ENCODE data around the gene OMP.

The OMP gene

DNA sequence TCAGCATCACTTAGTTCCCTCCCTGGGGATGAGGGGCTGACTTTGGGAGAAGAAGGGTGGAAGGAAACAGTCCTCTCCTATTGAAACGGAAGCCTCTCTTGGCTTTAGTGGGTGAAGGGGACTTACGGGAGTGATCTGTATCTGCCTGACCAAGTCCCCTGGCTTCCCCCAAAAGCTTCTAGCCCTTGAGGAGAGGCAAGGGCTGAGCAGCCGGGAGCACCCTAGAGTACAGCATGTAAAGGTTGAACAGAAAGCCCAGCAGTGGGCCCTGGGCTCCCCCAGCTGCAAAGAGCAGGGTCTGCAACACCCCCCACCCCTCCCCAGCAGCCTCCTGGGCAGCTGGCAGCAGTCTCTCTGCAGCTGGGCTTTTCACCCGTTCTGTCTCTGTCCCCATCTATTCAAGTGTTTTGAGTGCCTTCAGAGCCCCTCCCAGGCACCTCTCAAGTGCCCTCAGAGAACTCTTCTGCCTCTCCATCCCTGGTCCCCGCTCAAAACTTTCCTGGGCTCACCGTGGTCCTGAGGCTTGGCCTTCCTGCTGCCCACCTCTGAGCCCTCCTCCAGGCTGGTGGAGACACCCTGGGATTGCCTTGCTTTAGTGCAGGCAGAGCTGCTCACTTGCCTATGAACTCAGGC, 33.2 kb upstream of the OMP start:
- in situ Hi-C loops (cut with HindIII; ENCODE audit: low sequenced_read_pairs) = no loop called here
- no peak for DNase-seq (ENCODE audit: low read depth, low spot score)
- H3K4me3 ChIP-seq (ENCODE audit: low read depth, low read length) = no peak overlapping the region
- TF ChIP-seq, protein P1, sequence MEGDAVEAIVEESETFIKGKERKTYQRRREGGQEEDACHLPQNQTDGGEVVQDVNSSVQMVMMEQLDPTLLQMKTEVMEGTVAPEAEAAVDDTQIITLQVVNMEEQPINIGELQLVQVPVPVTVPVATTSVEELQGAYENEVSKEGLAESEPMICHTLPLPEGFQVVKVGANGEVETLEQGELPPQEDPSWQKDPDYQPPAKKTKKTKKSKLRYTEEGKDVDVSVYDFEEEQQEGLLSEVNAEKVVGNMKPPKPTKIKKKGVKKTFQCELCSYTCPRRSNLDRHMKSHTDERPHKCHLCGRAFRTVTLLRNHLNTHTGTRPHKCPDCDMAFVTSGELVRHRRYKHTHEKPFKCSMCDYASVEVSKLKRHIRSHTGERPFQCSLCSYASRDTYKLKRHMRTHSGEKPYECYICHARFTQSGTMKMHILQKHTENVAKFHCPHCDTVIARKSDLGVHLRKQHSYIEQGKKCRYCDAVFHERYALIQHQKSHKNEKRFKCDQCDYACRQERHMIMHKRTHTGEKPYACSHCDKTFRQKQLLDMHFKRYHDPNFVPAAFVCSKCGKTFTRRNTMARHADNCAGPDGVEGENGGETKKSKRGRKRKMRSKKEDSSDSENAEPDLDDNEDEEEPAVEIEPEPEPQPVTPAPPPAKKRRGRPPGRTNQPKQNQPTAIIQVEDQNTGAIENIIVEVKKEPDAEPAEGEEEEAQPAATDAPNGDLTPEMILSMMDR (IDR thresholded peaks at IDR 0.05; ENCODE audit: low read depth, low read length) = no peak

GRCh38 chr11:77069969-77070582, 32.6 kb upstream of the OMP start:
- H3K4me3 ChIP-seq (ENCODE audit: low read depth, low read length) = no peak overlapping the region
- in situ Hi-C loops (cut with HindIII; ENCODE audit: low sequenced_read_pairs) = no loop called here
- TF ChIP-seq, protein P1 (IDR thresholded peaks at IDR 0.05; ENCODE audit: low read depth, low read length) = no peak
- DNase-seq (ENCODE audit: low read depth, low spot score) = no peak

DNA sequence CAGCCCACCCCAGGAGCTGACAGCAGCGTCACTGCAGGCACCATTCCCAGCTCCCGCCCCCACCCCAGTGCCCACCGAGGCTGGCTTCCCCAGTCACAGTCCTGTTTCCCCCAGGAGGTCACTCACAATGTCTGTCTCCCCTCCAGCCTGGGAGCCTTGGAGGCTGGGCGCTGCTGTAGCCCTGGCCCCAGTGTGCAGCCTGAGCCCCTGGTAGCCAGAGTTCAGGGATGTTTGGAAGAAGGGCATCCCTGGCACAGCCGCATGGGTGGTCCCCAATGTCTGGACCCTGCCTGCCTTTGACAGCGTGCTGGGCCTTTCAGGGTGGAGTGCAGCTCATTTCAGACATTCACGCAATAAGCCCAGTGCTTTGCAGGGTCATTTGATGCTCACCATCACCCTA, 31.6 kb upstream of the OMP start:
- TF ChIP-seq, protein P1 (IDR thresholded peaks at IDR 0.05; ENCODE audit: low read depth, low read length) = no peak
- in situ Hi-C loops (cut with HindIII; ENCODE audit: low sequenced_read_pairs) = no loop called here
- DNase-seq (ENCODE audit: low read depth, low spot score) = no peak
- H3K4me3 ChIP-seq (ENCODE audit: low read depth, low read length) = no peak overlapping the region

DNA sequence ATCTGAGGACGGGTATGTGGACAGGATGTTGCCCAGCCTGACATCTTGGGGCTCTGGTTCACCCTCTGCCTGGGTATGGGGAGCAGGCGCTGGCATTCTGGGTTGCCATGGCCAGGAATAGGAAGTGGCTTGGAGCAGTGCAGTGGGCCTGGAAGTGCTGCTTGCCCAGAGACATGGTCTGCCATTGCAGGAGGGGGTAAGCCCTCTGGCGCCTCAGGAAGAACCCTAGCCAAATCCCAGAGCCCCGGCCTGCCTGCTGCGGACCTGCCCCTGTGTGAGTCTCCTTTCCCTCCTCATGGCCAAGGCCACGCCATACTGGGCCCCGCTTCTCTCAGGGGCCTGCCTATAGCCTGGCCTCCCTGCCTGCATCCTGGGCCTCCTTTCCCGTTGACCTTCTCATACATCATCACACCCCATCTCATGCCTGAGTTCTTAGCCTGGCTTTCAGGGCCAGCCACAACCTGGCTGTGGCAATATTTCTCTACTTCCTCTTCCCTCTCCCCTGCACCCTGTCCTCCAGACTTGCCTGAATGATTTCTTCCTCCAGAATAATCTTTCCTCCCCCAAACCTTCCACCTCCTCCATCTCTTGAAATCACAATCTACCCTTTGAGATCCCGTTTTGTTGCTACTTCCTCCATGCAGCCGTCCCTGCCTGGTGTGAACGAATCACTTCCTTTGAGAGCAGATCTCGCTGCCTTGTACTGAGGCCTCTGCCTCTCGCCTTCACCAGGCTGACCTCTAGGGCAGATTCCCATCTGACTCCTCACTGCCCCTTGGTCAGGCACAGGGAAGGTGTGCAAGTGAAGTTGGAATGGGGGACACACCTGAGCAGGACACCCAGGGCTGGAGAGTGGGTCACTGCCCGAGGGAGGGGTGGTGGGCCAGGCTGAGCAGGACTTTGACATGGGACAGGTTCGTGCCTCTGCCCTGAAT, 30.7 kb upstream of the OMP start:
- in situ Hi-C loops (cut with HindIII; ENCODE audit: low sequenced_read_pairs) = no loop called here

DNA sequence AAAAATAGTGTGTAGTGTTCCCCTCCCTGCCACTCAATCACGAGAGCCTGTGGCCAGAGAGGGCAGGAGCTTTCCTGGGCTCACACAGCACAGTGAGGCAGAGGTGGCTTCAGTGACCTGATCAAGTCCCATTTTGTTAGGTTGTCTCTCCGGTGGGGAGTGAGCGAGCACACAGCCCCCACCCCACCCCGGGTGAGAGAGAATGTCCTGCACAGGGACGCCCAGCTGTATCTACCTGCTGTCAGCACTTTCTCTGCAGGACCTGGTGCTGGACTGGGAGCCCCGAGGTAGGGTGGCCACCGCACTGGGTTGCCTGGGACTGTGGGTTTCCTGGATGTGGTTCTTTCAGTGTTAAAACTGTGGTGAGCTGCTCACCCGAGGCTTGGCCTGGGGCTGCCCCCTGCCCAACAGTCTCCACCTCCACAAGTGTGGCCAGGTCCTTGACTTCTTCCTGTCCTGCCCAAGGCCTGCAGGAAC, 29.8 kb upstream of the OMP start:
- DNase-seq (ENCODE audit: low read depth, low spot score) = no peak
- TF ChIP-seq, protein P1 (IDR thresholded peaks at IDR 0.05; ENCODE audit: low read depth, low read length) = no peak
- no peak overlapping the region for H3K4me3 ChIP-seq (ENCODE audit: low read depth, low read length)
- in situ Hi-C loops (cut with HindIII; ENCODE audit: low sequenced_read_pairs) = no loop called here

More for the DNA sequence above, 30.7 kb upstream of the OMP start:
- no peak overlapping the region for H3K4me3 ChIP-seq (ENCODE audit: low read depth, low read length)
- DNase-seq (ENCODE audit: low read depth, low spot score) = no peak
- TF ChIP-seq, protein P1 (IDR thresholded peaks at IDR 0.05; ENCODE audit: low read depth, low read length) = no peak

- no peak overlapping the region for H3K4me3 ChIP-seq (ENCODE audit: low read depth, low read length)
- in situ Hi-C loops (cut with HindIII; ENCODE audit: low sequenced_read_pairs) = no loop called here
- TF ChIP-seq, protein P1 (IDR thresholded peaks at IDR 0.05; ENCODE audit: low read depth, low read length) = peak; percentile 52
- peak; percentile 90 for DNase-seq (ENCODE audit: low read depth, low spot score)
Observed at GRCh38 chr11:77073328-77074001, 29.2 kb upstream of the OMP start.
